Middle frontal gyrus (tissue), 1 donor: ENCODE measurements around the gene USP14.

Experiments used
- DNase-seq: peaks from one replicate; pipeline ENCODE4 v3.0.0-alpha.2; 2015; ENCODE audit warnings: low spot score; ENCODE audit errors: extremely low spot score

Gene USP14

DNA sequence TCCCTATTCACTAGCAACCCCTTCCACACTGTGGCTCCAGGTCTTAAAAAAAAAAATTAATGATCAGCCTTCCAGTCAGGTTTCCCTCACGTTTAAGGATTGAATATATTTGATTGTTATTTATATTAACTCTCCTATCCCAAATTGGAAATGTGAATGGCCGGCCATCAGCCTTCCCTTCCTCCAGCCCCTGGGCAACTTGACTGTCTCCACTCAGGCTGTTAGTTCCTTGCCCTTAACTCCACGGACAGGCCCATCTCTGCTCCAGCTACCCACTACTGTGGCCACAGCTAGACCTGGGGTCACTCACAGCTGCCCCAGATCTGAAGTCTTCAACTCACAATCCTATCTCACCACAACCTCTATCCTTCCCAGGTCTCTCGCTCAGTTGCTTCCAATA, 69.5 kb downstream of the USP14 start:
- no peak for DNase-seq

DNA sequence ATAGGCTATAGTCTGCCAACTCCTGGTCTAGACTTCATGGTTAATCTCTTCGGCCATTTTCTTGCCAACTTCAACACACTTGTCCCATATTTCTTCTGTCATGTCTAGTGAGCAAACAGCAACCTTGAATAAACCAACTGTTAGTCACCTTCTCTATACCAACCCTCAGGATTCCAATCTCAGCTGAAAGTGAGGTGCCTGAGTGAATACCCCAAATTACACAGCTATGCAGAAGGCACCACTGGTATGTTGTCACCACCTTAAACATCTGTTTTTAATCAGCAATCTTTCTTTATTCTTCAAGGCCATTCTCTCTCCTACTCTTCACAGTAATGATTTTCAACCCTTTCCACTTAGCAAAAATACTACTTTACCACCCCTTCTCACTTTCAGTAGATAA, 70.2 kb downstream of the USP14 start:
- no peak for DNase-seq

DNA sequence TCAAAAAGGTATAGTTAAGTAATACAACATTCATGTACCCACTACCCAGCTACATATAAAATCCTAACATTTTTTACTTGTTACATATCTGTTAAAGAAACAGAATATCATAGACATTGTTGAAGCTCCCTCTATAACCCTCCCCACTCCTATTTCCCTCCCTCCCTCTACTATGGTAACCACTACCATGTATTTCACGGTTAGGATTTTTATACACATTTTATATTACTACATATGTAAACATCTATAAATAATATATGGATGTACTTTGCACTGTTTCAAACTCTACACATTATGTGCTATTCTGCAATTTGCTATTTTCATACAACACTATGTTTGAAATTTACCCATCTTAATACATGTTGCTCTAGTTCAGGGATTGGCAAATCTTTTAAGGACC, 73.2 kb downstream of the USP14 start:
- no peak for DNase-seq

DNA sequence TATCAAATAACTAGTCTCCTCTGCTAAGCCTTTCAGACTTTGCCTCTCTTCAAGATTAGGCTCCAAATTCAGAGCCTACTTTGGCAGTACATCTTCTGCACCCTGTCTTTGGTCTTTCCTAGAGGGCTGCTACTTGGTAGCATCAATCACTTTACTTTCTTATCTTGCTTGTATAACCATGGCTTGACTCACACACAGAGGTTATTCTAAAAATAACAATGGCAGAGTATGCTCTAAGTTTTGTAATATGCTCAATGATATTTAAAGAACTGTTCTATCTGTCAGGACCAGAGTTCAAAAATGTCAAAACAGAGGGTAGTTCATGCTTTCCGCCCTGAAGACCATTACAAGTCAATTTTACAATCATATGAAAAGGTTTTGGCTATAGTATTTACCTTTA, 81.8 kb downstream of the USP14 start:
- DNase-seq = no peak

DNA sequence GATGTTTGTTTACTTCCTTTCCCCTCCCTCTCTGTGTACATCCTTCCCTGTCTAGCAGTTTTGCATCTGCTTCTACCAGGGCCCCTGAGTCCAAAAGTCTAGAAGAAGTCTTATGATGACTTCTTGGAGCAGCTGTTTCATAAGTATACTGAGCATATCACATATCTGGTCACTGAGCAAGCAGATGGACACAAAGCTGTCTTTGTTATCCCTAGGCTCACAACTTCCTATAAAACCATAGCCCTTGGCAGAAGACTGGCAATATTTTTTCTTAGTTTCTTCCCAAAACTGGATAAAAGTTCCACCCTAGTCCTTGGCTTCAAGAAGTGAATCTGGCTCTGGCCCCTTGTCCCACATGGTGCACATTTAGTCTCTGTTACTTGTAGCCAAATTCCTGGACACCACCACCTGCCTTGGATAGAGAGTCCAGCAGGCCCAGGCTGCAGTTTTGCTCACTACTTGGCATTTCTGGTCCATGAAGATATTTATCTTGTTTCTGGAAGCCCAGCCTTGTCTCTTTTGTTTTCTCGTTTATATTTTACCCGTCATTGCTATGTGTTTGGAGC, 87.0 kb downstream of the USP14 start:
- DNase-seq = no peak

DNA sequence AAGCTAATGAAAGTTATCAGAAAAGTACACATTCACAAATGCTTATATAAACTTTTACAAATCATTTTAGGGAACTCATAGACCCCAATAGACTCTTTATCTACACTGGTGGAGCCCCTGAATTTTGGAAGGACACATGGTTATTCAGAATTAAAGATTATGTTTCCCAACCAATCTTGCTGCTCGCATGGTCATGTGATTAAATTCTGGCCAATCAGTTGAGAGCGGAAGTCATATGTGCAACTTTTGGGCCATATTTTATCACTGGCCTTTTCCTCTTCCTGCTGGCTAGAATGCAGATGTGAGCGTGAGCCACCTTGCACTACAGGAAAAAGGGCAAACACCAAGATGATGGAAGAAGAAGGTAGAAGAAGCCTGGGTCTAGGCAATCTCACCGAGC, 89.7 kb downstream of the USP14 start:
- no peak for DNase-seq

DNA sequence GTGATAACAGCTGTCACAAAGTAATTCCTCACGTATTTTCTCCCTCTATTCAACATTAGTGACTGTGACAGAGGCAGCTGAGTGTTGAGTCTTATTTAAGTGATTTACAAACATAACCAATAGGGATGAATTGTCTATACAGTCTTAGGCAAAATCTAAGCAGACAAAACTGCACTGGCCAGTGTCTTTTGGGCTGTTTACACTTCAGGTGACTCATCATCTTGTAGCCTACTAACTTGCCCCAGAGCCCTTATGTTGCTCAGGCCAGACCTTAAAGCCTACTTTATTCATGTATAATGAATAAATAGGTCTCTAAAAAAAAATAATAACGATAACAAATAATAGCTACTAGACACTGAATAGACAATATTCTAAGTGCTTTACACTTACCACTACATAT, 92.3 kb downstream of the USP14 start:
- no peak for DNase-seq

DNA sequence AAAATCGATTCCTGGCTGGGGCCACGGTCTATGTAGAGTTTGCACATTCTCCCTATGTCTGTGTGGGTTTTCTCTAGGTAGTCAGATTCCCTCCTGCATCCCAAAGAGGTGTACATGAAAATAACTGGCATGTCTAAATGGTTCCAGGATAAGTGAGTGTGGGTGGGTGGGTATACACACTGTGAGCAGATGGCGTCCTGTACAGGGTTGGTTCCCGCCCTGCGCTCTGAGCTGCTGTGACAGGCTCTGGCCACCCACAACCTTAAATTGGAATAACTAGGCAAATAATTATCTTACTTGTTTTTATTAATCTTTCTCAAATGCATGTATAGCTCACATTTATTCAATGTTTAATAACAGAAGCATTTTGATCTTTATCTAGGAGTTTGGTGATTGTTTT, 93.2 kb downstream of the USP14 start:
- no peak for DNase-seq

DNA sequence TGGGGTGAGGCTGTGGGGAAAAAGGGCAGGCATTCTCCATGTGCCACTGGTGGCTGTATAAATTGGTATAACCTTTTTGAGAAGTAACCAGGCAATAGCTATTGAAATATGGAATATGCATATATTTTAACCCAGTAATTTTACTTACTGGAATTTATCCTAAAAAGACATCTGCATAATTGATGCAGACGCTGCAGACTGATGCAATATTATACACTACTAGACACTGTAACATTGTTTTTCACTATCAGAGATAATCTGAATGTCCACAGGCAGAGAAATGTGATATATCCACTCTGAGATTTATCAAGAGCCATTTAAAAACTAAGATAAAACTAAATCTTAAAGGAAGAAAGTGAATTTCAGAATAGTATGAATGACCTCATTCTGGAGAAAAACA, 94.8 kb downstream of the USP14 start:
- no peak for DNase-seq

DNA sequence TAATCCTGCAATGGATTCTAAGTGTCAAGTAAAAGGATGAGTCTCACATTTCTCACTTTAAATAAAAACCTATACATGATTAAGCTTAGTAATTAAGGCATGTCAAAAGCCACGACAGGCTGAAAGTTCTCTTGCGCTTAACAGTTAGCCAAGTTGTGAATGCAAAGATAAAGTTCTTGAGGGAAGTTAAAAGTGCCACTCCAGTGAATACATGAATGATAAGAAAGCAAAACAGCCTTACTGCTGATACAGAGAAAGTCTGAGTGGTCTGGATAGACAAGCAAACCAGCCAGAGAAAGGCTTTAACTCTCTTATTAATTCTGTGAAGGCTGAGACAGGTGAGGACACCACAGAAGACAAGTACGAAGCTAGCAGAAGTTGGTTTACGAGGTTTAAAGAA, 96.8 kb downstream of the USP14 start:
- DNase-seq = no peak

DNA sequence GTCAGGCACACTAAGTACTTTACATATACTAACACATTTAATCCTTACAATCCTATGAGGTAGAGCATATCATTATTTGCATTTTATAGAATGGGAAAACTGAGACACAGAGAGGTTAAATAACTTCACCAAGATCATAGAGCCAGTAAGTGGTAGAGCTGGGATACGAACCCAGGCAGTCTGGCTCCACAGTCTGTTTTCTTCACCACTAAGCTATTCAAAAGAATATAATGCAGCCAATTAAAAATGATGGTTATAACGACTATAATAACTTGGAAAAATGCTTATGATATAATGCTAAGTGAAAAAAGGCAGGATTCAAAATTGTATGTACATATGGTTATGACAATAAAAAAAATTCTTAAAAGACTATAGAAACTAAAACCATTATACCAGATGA, 102.2 kb downstream of the USP14 start:
- no peak for DNase-seq

DNA sequence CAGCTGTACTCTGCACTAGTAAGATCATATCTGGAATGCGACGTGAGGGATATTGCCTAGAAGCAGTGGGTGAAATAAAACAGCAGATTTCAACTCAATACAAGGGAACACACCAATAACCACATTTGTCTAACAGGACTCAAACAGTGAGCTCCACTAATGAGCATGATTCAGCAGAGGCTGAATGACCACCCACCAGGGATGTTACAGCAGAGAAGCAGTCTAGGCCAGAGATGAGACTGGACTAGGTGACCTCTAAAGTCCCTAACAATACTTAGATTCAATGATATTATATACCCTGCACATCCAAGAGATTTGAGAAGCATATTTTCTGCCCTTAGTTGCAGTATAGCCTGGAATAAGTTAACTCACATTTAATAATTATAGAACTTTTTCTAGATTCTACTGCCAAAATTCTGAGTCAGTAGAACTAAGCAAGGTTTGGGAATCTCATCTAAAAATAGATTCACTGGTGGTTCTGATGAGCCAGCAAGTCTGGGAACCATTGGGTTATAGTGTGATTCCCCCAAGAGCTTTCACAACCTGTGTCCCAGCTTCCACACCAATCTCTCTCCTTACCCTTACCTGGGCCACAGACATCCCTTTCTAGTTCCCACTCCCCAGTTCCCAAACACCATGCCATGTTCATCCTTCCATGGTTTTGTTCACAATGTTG, 103.2 kb downstream of the USP14 start:
- DNase-seq = no peak
